ENCODE results near the gene MAML1. TPM values are rescaled to one million over a fixed set of nuclear protein-coding genes. Genes with fewer than 3 reads are reported as not detected.

Gene MAML1
- total and polyA plus RNA-seq, 4 donors: 2.2 to 7.6 (median 6.3) TPM

GRCh38 chr5:179798144-179798770 is 65.6 kb downstream of the MAML1 start:
- 94% methylated on average over 23 of the region's 23 CpGs for WGBS

More at GRCh38 chr5:179798144-179798770, 65.6 kb downstream of the MAML1 start:
- no peak for TF ChIP-seq ZBTB33 (IDR thresholded peaks at IDR 0.05)
- no peak for TF ChIP-seq YY1 (IDR thresholded peaks at IDR 0.05)
- no peak for TF ChIP-seq ATF3 (IDR thresholded peaks at IDR 0.05)
- no peak for TF ChIP-seq MAX (IDR thresholded peaks at IDR 0.05)
- no peak for TF ChIP-seq FOXA2 (IDR thresholded peaks at IDR 0.05)
- no peak for TF ChIP-seq TAF1 (conservative IDR thresholded peaks at IDR 0.05)
- TF ChIP-seq REST (IDR thresholded peaks at IDR 0.05): no peak
- TF ChIP-seq HNF4A (conservative IDR thresholded peaks at IDR 0.05): no peak
- TF ChIP-seq HNF4G (IDR thresholded peaks at IDR 0.05): no peak
- TF ChIP-seq NR2F2 (IDR thresholded peaks at IDR 0.05): no peak
- Histone ChIP-seq H3K9me3 (ENCODE audit: control insufficient read depth in 4 of 4, low read length in 3 of 4) (no peaks in the 10 kb centered on the region), H3K27ac (ENCODE audit: low read depth in 1 of 2, low read length in 2 of 2) (no peak overlapping the region), H3K36me3 (ENCODE audit: control insufficient read depth in 4 of 4, insufficient read depth in 3 of 4, low read depth in 1 of 4, low read length in 3 of 4) (peaks cover 19 to 31% (median 25%) of the 10 kb centered on the region in 4 donors), H3K4me3 (ENCODE audit: low read depth in 1 of 3, low read length in 3 of 3) (no peak overlapping the region), H3K9ac (ENCODE audit: low read depth in 1 of 2, low read length in 2 of 2) (no peak overlapping the region), H3K27me3 (ENCODE audit: control insufficient read depth in 4 of 4, insufficient read depth in 4 of 4, low read length in 3 of 4) (no peaks in the 10 kb centered on the region), H3K4me1 (ENCODE audit: control insufficient read depth in 4 of 4, insufficient read depth in 4 of 4, low read length in 3 of 4) (peaks cover 10 to 57% (median 34%) of the 10 kb centered on the region in 4 donors)
- no peak for DNase-seq (ENCODE audit: low spot score)
